ENCODE data around the gene FAM107A.

FAM107A gene, protein sequence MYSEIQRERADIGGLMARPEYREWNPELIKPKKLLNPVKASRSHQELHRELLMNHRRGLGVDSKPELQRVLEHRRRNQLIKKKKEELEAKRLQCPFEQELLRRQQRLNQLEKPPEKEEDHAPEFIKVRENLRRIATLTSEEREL

DNA sequence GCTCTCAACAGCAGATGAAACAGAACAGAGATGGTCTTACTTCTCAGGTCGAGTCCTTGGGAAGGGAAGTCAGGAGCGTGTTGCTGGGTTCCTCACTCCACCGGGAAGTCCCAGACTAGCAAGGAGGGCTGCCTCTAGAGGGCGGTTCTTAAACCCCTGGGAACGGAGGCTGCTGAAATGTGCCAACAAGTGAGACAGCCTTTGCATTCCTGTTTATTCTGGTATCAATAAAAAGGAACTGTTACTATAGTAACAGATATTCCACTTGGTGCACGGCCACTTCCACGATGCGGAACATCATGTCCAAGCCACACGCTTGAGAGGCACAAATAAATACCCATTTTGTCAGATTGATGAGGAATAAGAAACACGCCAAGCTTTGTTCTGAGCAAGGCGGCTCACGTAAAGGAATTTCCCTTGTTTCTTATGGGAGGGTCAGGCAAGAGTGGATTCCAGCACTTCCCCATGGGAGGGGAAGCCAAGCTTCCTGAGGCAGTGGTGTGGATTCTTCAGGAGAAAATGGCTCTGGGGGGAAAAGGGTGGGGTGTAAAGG is at the start of gene FAM107A:
Gene FAM107A (minus strand): TSS at position 123 of the 553 bp plus-strand sequence. CDS start 7,531 bp downstream, outside the sequence.
- peak; percentile 49 for DNase-seq (ENCODE audit: low read depth)

DNA sequence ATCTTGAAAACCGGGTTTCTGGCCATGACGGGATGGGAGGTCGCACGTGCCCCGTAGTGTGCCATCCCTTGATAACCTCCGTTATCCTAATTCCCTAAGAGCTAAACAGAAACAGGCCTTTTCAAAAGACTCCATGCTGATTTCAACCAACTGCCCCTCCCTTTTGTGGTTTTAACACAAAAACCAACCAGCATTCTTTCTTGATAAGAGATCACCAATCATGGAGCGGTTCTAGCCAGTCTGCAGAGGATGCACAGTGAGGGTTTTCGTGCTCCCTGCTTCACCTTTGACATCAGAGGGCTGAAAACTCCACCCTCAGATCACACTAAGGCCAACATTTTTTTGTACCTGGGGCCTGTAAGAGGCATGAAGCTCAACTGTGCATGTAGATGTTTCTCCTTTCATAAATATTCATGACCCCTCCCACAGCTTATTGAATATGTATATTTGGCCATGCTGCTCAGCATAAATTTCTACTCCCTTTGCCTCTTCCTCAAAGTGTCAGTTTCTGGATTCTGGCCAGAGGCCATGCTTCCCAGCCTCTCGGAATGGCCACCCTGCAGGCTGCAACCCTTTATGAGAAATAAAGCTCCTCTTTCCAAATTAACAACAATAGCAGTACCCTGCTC is 48.1 kb upstream of the FAM107A start:
- no peak for DNase-seq (ENCODE audit: low read depth)

- no peak for DNase-seq (ENCODE audit: low read depth)
Observed at GRCh38 chr3:58624550-58624949, 47.4 kb upstream of the FAM107A start.

- no peak for DNase-seq (ENCODE audit: low read depth)
Observed at GRCh38 chr3:58623961-58624360, 46.8 kb upstream of the FAM107A start.

DNA sequence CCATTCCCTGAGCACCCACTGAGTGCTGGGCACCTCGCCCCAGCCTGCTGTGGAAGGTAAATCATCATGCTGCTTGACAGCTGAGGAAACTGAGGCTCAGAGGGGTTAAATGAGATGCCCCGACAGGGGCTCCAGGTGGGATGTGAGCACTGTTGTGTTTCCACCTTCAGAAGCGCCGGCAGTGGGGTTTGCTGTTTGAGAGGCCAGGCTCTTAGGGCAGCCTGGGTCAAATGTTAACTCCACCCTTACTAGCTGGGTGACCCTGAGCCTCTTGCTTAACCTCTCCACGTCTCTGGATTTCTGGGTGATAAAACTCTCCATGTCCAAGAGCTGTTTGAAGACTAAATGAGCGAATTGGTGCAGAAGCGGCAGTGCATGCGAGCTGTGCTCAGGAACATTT is 46.3 kb upstream of the FAM107A start:
- no peak for DNase-seq (ENCODE audit: low read depth)

- DNase-seq (ENCODE audit: low read depth) = no peak
Observed at GRCh38 chr3:58622892-58623291, 45.7 kb upstream of the FAM107A start.

- no peak for DNase-seq (ENCODE audit: low read depth)
Observed at GRCh38 chr3:58622436-58622835, 45.2 kb upstream of the FAM107A start.

GRCh38 chr3:58621086-58621830 is 44.1 kb upstream of the FAM107A start:
- DNase-seq (ENCODE audit: low read depth) = no peak

DNA sequence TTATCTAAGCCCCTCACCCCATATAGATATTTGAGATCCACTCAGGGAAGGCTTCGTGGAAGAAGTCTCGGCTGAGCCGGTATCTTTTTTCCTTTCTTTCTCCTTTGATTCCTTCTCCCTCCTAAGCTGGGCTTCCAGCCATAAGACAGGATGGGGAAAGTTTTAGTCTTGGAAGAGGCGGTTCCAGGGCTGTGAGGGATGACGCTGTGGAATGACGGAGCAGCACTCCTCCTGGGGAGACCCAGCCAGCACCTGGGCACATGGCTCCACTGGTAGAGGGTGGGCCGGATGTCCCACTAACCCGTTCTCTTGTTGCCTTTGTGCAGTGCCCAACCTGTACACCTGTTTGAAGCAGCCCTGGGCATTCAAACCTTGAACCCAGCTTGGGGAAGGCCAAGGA is 43.2 kb upstream of the FAM107A start:
- DNase-seq (ENCODE audit: low read depth) = no peak

GRCh38 chr3:58617338-58617761 is 40.2 kb upstream of the FAM107A start:
- DNase-seq (ENCODE audit: low read depth) = no peak

DNA sequence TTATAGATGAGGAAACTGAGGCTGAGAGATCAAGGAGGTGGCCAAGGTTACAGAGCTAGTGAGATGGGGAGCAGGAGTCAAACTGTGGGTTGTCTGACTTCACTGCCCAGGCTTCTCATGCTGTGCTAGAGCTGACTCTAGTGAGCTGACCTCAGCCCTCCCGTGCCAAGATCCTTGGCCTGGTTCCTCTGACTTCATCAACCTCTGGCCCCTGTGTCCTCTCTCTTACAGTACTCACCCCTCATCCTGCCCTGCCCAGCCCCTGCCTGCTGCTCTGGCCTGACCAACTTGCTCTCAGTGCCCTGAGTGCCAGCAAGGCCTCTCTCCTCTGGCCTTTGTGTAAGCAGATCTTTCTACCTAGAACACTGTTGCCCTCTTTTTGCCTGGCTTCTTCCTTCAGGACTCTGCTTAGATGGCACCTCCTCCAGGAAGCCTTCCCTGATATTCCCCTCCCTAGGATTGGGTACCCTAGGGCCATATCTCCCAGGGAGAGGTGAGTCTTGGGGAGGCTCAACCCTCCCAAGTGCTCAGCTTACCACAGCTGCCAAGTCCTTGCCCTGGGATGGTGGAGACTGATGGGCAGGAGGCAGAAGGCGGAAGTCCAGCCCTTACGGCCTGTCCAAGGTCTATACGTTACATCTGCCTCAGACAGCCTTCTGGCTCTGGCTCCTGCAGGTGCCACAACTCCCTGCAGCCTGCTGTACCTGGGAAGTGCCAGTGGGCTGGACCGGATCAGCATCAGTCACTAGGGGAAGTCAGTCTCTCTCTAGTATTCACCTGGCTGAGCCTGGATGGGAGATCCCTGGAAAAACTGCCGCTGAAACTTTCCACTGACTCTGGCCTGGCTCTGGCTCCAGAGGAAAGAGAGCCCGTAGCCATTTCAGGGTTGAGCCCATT is 36.3 kb upstream of the FAM107A start:
- DNase-seq (ENCODE audit: low read depth) = no peak

GRCh38 chr3:58612830-58613229 is 35.6 kb upstream of the FAM107A start:
- DNase-seq (ENCODE audit: low read depth) = no peak

DNA sequence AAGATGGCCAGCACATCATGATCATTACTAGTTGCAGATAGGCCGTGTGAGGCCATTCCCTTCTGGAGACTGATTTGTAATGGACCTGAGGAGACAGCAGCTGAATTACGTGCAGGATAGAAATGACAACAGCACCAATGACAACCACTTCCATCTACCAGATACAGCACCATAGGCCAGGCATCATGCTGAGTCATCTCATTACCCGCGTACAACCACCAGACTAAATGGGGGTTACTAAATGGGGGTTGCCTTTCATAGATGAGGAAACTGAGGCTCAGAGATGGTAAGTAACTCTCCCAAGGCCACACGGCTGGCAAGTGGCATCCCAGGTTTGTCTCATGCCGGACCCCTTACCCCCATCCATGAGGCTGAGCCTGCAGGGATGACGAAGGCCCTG is 32.8 kb upstream of the FAM107A start:
- peak; percentile 29 for DNase-seq (ENCODE audit: low read depth)

DNA sequence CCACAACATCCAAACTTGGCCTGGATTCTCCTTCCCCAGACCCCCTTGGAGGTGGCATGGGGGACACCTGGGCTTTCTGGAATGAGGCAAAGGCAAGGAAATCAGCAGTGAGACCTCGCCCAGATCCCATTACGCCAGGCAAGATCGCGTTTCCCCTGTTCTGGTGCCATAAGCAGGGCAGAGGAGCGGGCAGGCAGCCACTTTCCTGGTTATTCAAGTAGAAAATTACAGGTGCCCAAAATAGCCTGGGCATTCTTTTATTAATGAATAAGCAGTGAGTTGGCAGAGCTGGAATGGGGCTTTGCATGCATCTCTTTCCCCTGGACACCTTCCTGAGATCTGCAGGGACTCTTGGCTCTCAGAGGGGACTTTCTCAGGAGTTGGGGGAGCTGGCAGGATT is 31.5 kb upstream of the FAM107A start:
- DNase-seq (ENCODE audit: low read depth) = no peak

DNA sequence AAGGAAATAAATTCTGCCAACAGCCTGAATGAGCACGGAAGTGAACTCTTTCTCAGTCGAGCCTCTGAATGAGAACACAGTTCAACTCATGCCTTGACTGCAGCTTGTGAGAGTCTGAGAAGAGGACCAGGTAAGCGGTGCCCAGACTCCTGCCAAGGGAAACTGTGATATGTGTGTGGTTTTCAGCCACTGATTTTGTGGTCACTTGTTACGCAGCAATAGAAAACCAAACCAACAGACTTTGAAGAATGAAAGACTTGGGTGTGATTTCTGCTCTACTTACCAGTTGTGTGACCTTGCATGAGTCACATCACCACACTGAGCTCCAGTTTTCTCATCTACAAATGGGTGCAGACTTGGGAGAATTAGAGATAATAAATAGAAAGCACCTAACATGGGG is 30.6 kb upstream of the FAM107A start:
- no peak for DNase-seq (ENCODE audit: low read depth)

DNA sequence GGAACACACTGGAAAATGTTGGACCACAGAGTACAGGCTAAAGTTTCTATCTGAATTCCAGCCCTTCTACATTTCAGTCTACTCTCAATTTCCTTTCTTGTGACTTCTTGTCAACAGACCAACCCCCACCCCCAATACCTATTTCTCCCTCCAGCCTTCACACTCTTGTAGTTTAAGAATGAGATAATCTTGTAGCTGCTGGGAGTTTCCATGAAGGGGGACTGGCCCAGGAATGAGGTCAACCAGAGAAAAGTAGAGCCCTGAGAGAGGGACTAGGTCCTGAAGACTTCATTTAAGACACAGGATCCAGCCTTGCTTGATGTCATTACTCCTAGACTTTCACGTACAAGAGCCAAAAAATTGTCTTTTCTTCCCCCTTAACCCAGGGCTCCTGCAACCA is 29.5 kb upstream of the FAM107A start:
- DNase-seq (ENCODE audit: low read depth) = no peak

GRCh38 chr3:58604031-58604430 is 26.8 kb upstream of the FAM107A start:
- no peak for DNase-seq (ENCODE audit: low read depth)

GRCh38 chr3:58603606-58604005 is 26.4 kb upstream of the FAM107A start:
- no peak for DNase-seq (ENCODE audit: low read depth)

DNA sequence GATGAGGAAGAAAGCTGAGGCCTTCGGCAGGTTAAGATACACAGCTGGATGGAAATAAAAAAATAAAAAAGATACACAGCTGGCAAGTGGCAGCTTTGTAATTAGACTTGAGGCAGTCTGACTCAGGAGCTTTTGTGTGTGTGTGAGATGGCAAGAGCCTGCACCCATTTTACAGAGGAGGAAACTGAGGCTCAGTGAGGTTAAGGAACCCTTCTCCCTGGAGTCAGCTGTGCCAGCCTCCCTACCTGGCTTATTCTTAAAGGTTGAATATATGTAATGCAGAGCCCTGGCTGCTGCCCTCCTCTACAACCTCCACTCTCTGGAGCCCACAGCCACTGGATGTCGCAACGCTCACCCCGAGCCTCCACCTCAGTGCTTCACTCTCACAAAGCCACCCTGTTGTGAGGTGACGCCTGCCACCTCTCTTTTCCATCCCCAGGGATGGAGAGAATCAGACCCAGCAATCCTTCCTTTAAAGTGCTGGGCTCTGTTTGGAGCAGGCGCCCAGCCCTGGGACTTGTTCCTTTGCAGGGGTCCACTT is 20.6 kb upstream of the FAM107A start:
- DNase-seq (ENCODE audit: low read depth) = no peak

DNA sequence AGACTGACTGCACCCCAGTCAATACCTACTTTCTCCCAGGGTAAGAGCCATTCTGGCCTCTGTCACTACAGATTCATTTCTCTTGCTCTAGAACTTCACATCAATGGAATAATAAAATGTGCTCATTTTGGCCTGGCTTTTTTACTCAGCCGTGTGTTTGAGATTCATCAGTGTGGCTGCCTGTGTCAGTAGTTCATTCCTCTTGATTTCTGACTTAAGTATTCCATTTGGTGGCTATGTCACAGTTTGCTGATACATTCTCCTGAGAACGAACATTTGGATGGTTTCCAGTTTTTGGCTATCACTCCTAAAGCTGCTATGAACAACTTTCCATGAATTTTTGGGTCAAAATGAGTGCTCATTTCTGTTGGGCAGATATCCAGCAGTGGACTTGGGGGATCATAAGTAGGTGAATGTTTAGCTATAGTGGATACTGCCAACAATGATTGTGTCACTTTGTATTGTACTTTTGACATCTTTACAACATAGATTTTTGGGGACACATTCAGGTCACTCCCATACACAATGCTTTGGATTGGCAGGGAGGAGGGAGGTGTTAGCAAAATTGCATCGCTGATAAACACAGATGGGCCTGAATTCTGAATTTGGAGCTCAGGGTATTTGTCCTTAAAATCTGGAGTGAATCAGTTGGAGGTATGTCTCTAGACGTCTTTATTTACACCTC is 19.8 kb upstream of the FAM107A start:
- DNase-seq (ENCODE audit: low read depth) = no peak

DNA sequence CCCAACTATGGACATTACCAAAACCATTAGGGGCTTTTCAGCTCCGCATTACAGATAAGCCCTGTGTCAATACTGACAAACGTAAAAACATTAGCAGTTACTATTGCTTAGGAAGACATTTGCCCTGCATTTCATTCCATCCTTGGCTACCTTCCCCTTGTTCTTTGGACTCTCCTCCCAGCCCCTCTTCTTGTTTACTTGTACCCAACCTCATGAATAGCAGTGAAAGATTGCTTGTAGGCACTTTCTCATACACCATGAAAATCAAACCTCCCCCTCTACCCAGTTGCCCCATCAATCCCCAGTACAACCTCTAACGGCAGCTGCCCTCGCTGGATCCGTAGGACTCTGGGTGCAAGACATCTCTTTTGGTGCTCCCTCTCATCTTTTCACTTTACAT is 16.9 kb upstream of the FAM107A start:
- DNase-seq (ENCODE audit: low read depth) = no peak

Data from ELR (cell line).